ENCODE results near the gene RABEPK.
A peak's percentile ranks its signal among the peaks of the same experiment; 100 is the strongest.
"Not testable (repeated sequence)": the region's sequence is repeated elsewhere in the genome, so short reads cannot be mapped to it uniquely, and the experiment has no call there.

RABEPK gene

GRCh38 chr9:125258160-125258785 lies 57.9 kb downstream of the RABEPK start:
- no peak overlapping the region for H3K4me3 ChIP-seq
- TF ChIP-seq CTCF (IDR thresholded peaks at IDR 0.05), result no peak
- no peak overlapping the region for H3K27ac ChIP-seq
- DNase-seq (ENCODE audit: low spot score), result no peak

GRCh38 chr9:125258832-125259534 lies 58.6 kb downstream of the RABEPK start:
- no peak for TF ChIP-seq CTCF (IDR thresholded peaks at IDR 0.05)
- no peak for DNase-seq (ENCODE audit: low spot score)
- Histone ChIP-seq H3K27ac (no peak overlapping the region), H3K4me3 (no peak overlapping the region)

- no peak overlapping the region for H3K27ac ChIP-seq
- no peak for DNase-seq (ENCODE audit: low spot score)
- no peak for TF ChIP-seq CTCF (IDR thresholded peaks at IDR 0.05)
- H3K4me3 ChIP-seq, result no peak overlapping the region
Measured at GRCh38 chr9:125260561-125260960, 60.2 kb downstream of the RABEPK start.

- peak; percentile 22 for TF ChIP-seq CTCF (IDR thresholded peaks at IDR 0.05)
- peak within 1 kb of the TSS; percentile 89 for H3K4me3 ChIP-seq
- peak within 1 kb of the TSS; percentile 79 to 87 for H3K27ac ChIP-seq
- peak; percentile 89 for DNase-seq (ENCODE audit: low spot score)
Measured at GRCh38 chr9:125261501-125262293, 61.4 kb downstream of the RABEPK start, which contains the start of gene GAPVD1. Gene GAPVD1, plus strand, starts transcription at chr9:125261826. Its CDS starts 37,096 bp downstream, at chr9:125298922.

- H3K27ac ChIP-seq, result peak overlapping the region; percentile 79 to 87
- no peak for TF ChIP-seq CTCF (IDR thresholded peaks at IDR 0.05)
- DNase-seq (ENCODE audit: low spot score), result no peak
Measured at GRCh38 chr9:125262294-125262991, 62.1 kb downstream of the RABEPK start.

GRCh38 chr9:125264068-125264467 lies 63.7 kb downstream of the RABEPK start:
- not testable (repeated sequence) for H3K4me3 ChIP-seq; DNase-seq (ENCODE audit: low spot score); H3K27ac ChIP-seq

More at GRCh38 chr9:125262294-125262991, 62.1 kb downstream of the RABEPK start:
- H3K4me3 ChIP-seq, result peak overlapping the region; percentile 89
